GOT3 (cell line): ENCODE measurements around the gene CSNK2A1.
A peak's percentile ranks its signal among the peaks of the same experiment; 100 is the strongest.
"Not testable (repeated sequence)": the region's sequence is repeated elsewhere in the genome, so short reads cannot be mapped to it uniquely, and the experiment has no call there.

Source experiments
- DNase-seq: peaks from one replicate; lab custom pipeline; 2025; ENCODE audit warnings: mixed read lengths; lab: John Stamatoyannopoulos, UW

CSNK2A1 gene

DNA sequence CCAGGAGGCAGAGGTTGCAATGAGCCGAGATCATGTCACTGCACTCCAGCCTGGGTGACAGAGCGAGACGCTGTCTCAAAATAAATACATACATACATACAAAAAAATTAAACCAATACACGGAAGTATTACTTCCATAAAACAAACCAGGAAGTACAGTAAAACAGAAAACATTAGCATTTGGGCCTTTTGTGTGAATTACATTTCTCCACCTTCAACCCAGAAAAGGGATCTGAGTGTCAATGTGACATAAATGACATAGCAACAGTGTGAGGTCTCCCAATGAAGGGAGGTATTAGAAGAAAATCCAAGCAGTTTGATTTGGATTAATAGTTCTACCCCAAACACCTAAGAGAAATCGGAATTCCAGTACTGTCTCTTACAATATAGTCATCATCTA is 10.1 kb downstream of the CSNK2A1 start:
- DNase-seq, result no peak

GRCh38 chr20:532530-532929 is 11.1 kb downstream of the CSNK2A1 start:
- DNase-seq, result no peak

GRCh38 chr20:531608-532007 is 12.0 kb downstream of the CSNK2A1 start:
- DNase-seq, result no peak

DNA sequence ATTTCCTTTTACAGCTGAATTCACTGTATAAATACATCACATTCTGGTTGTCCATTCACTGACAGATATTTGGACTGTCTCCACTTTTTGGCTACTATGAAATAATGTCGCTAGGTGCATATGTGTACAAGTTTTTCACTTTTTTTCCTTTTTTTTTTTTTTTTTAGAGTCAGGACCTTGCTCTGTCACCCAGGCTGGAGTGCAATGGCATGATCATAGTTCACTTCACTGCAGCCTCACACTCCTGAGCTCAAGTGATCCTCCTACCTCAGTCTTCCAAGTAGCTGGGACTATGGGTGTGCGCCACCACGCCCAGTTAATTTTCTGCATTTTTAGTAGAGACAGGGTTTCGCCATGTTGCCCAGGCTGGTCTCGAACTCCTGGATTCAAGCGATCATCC is 13.3 kb downstream of the CSNK2A1 start:
- DNase-seq, result no peak

- no peak for DNase-seq
These were observed 14.5 kb downstream of the CSNK2A1 start for GRCh38 chr20:528923-529604.

- DNase-seq, result no peak
These were observed 16.1 kb downstream of the CSNK2A1 start for GRCh38 chr20:527571-527886.

DNA sequence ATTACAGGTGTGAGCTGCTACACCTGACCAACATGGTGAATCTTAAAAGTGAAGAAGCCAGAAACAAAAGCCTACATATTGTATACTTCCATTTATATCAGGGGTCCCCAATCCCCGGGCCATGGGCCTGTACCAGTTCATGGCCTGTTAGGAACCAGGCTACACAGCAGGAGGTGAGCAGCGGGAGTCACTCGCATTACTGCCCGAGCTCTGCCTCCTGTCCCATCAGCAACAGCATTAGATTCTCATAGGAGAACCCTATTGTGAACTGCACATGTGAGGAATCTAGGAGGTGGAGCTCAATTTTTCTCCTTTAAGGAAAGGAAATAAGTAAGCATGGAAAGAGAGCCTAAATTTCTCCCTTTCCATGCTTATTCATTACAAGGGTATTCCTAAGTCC is 21.7 kb downstream of the CSNK2A1 start:
- DNase-seq, result no peak

- no peak for DNase-seq
These were observed 23.6 kb downstream of the CSNK2A1 start for GRCh38 chr20:519999-520398.

DNA sequence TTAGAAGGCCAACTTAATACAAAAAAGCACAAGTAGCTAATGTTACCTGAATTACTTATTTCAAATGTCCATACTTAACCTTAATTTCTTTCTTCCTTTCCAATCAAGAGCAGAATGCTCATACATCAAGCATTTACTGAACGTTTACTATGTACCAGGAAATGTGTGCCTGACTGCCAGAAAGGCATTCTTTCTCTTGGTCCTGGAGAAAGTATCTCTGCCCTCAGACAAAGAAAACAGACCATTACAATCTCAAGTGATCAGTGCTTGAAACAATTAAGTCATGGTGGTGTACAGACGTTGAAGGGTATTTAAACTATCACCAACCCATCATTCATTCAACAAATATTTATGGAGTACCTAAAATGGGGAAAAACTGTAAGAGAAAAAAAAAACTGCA is 26.4 kb downstream of the CSNK2A1 start:
- DNase-seq, result no peak

- DNase-seq, result no peak
These were observed 26.8 kb downstream of the CSNK2A1 start for GRCh38 chr20:516799-517198.

DNA sequence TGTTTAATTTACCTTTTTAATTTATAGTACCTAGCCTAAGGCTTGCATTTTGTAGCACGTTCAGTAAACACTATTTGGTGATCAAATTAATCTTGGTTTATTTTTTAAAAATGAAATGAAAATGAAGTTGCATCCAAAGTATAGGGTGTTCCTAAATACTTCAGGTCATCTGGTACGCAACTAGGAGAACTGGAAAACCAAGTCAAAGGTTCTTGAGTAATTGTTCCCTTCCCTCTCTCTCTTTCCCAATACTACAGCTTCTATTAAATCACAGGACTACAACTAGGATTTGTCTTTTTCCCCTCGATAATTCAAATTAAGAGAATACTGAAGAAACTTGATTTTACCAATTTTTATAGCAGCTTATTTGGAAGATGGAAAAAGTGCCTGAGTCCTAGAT is 27.9 kb downstream of the CSNK2A1 start:
- DNase-seq, result no peak

DNA sequence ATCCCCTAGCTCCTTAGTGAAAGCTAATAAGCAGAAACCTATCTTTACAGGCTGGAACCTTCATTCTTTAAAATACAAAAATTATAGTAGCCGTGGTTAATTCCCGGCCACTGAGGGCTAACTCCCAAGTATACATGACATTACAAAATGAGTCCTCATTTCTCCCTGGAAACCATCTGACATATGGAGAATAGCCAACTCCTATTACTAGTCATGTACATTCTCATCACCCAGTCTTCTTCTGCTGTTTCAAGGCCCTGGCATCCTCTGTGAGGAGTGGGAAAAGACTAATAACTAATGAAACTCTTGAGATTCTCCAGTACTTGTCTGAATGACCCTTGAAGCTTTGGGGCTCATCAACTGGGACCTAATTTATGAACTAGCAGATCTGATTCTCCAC is 30.2 kb downstream of the CSNK2A1 start:
- no peak for DNase-seq

- not testable (repeated sequence) for DNase-seq
These were observed 33.1 kb downstream of the CSNK2A1 start for GRCh38 chr20:510328-511057.

- DNase-seq, result not testable (repeated sequence)
These were observed 35.2 kb downstream of the CSNK2A1 start for GRCh38 chr20:508364-508787.

DNA sequence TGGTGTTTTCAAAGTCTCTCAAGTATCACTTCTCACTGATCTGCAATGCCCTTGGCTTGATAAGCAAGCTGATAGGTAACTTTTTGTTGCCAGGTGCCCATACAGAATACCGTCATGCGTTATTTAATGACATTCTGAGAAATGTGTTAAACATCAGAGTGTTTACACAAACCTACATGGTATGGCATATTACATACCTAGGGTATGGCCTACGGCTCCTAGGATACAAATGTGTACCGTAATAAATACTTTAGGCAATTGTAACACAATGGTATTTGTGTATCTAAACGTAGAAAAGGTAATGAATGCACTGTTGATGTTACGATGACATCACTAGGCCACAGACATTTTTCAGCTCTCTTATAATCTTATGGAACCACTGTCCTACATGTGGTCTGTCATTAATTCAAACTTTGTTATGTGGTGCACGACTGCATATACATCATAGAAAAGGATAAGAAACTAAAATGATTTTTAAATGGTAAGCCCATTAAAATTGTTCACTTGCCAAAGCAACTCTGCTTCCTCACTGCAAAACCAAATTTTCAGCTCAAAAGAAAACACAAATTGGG is 35.7 kb downstream of the CSNK2A1 start:
- no peak for DNase-seq

- DNase-seq, result no peak
These were observed 36.4 kb downstream of the CSNK2A1 start for GRCh38 chr20:507006-507758.

DNA sequence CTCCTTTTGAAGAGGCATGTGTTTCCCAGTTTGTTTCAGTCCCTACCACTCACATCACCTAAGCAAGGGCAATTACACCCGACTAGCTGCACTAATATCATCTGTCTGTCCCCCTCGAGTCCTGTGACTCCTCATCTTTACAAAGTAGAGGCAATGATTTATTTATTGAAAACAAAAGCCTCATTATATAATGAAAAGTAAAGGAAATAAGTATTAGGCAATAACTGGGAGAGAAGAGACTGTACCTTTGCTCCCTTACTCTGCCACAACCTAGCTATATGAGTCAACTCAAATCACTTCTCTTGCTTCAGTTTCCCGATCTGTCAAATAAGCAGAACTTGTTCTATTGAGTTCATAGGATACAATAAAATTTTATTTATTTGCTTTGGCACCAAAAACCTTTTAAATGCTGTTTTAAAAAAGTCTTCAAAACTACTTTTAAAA is 38.9 kb downstream of the CSNK2A1 start:
- no peak for DNase-seq

GRCh38 chr20:503048-503737 is 40.4 kb downstream of the CSNK2A1 start:
- no peak for DNase-seq

DNA sequence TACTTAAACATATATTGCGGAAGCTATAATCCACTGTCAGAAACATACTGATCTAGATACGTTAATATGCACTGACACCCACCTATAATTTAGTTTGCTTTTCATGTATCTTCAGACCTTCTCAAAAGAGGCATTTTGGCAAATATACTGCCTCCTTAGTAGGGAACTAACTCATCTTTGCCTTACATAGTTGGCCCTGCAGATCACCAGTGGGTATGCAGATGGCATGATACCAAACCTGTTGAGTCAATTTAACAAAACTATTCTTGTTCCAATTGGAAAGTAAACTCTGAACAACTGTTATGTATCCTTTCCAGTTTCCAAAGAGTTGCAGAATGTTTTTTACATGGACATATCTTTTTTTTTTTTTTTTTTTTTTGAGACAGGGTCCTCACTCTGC is 45.6 kb downstream of the CSNK2A1 start:
- no peak for DNase-seq

GRCh38 chr20:496126-496696 is 47.4 kb downstream of the CSNK2A1 start:
- peak; percentile 16 for DNase-seq

- DNase-seq, result no peak
These were observed 51.4 kb downstream of the CSNK2A1 start for GRCh38 chr20:492159-492558.

DNA sequence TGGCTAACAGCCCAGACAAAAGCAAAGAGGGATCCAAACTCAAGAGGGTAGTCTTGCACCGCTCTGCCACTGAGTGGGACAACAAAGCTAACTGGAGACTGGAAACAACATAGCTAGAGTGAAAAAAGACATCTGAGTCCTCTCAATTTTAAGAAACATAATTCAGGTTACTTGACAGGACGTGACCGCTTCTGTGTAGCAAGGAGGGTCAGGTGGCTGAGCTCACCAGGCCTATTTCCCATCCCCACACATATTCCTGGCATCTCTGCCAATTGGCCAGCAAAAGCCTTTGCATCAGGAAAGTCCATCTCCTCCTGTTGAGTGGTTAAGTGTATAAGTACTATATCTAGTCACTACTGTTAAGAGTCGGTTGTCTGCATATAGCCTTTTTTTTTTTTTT is 55.9 kb downstream of the CSNK2A1 start:
- DNase-seq, result no peak
